ENCODE data around the gene RSAD2. TPM values are rescaled to one million over a fixed set of nuclear protein-coding genes. Genes with fewer than 3 reads are reported as not detected.
"Not testable (repeated sequence)": the region's sequence is repeated elsewhere in the genome, so short reads cannot be mapped to it uniquely, and the experiment has no call there.

The RSAD2 gene
- total RNA-seq, 2 donors from 2014 or later, result 2.2 to 6.8 TPM

GRCh38 chr2:6852195-6852594, 25.4 kb upstream of the RSAD2 start:
- Mint-ChIP-seq H3K4me1 (ENCODE audit: low read depth in 2 of 2) (peaks cover 16 to 21% of the 10 kb centered on the region in 2 donors), H3K27ac (no peak overlapping the region)
- no peak for ATAC-seq

GRCh38 chr2:6854416-6854815, 23.2 kb upstream of the RSAD2 start:
- no peak for ATAC-seq
- H3K27ac Mint-ChIP-seq, result no peak overlapping the region
- peaks cover 9% of the 10 kb centered on the region for H3K9me3 Mint-ChIP-seq

More at GRCh38 chr2:6852195-6852594, 25.4 kb upstream of the RSAD2 start:
- no peak for DNase-seq (ENCODE audit: low spot score)
- H3K9me3 Mint-ChIP-seq, result peaks cover 5% of the 10 kb centered on the region
- H3K4me3 Mint-ChIP-seq, result no peak overlapping the region
- H3K36me3 Mint-ChIP-seq, result peaks cover 39% of the 10 kb centered on the region
- H3K27me3 Mint-ChIP-seq, result no peaks in the 10 kb centered on the region

GRCh38 chr2:6855860-6856547, 21.6 kb upstream of the RSAD2 start:
- Mint-ChIP-seq H3K4me3 (no peak overlapping the region), H3K27me3 (no peaks in the 10 kb centered on the region), H3K4me1 (ENCODE audit: low read depth in 2 of 2) (peaks cover 8 to 12% of the 10 kb centered on the region in 2 donors), H3K9me3 (peaks cover 11% of the 10 kb centered on the region), H3K27ac (no peak overlapping the region), H3K36me3 (peaks cover 40% of the 10 kb centered on the region)
- ATAC-seq, result no peak
- DNase-seq (ENCODE audit: low spot score), result no peak

More at GRCh38 chr2:6854416-6854815, 23.2 kb upstream of the RSAD2 start:
- peaks cover 14 to 19% of the 10 kb centered on the region in 2 donors for H3K4me1 Mint-ChIP-seq (ENCODE audit: low read depth in 2 of 2)
- no peaks in the 10 kb centered on the region for H3K27me3 Mint-ChIP-seq
- no peak overlapping the region for H3K4me3 Mint-ChIP-seq
- H3K36me3 Mint-ChIP-seq, result peaks cover 32% of the 10 kb centered on the region
- DNase-seq (ENCODE audit: low spot score), result no peak

- Mint-ChIP-seq H3K4me1 (ENCODE audit: low read depth in 2 of 2) (peaks cover 8 to 12% of the 10 kb centered on the region in 2 donors), H3K27me3 (no peaks in the 10 kb centered on the region)
- ATAC-seq, result no peak
Observed at GRCh38 chr2:6856548-6856920, 21.0 kb upstream of the RSAD2 start.

GRCh38 chr2:6858466-6859027, 19.0 kb upstream of the RSAD2 start:
- not testable (repeated sequence) for H3K27me3 Mint-ChIP-seq; DNase-seq (ENCODE audit: low spot score); H3K27ac Mint-ChIP-seq; H3K4me3 Mint-ChIP-seq; ATAC-seq
- Mint-ChIP-seq H3K9me3 (peaks cover 11% of the 10 kb centered on the region), H3K36me3 (peaks cover 46% of the 10 kb centered on the region), H3K4me1 (ENCODE audit: low read depth in 2 of 2) (peaks cover 7 to 12% of the 10 kb centered on the region in 2 donors)

More at GRCh38 chr2:6856548-6856920, 21.0 kb upstream of the RSAD2 start:
- no peak overlapping the region for H3K4me3 Mint-ChIP-seq
- peaks cover 11% of the 10 kb centered on the region for H3K9me3 Mint-ChIP-seq
- peaks cover 42% of the 10 kb centered on the region for H3K36me3 Mint-ChIP-seq
- no peak for DNase-seq (ENCODE audit: low spot score)
- H3K27ac Mint-ChIP-seq, result no peak overlapping the region

GRCh38 chr2:6860296-6860695, 17.3 kb upstream of the RSAD2 start:
- Mint-ChIP-seq H3K9me3 (peaks cover 11% of the 10 kb centered on the region), H3K36me3 (peaks cover 44% of the 10 kb centered on the region), H3K27me3 (no peaks in the 10 kb centered on the region), H3K4me1 (ENCODE audit: low read depth in 2 of 2) (peaks cover 12 to 16% of the 10 kb centered on the region in 2 donors), H3K27ac (no peak overlapping the region), H3K4me3 (no peak overlapping the region)
- no peak for ATAC-seq
- DNase-seq (ENCODE audit: low spot score), result no peak

GRCh38 chr2:6863792-6864191, 13.8 kb upstream of the RSAD2 start:
- no peak overlapping the region for H3K27ac Mint-ChIP-seq
- DNase-seq (ENCODE audit: low spot score) (no peak), ATAC-seq (no peak)
- no peak overlapping the region for H3K4me3 Mint-ChIP-seq
- H3K9me3 Mint-ChIP-seq, result peaks cover 5% of the 10 kb centered on the region
- H3K27me3 Mint-ChIP-seq, result no peaks in the 10 kb centered on the region
- peaks cover 12 to 18% of the 10 kb centered on the region in 2 donors for H3K4me1 Mint-ChIP-seq (ENCODE audit: low read depth in 2 of 2)
- peaks cover 22% of the 10 kb centered on the region for H3K36me3 Mint-ChIP-seq

GRCh38 chr2:6864231-6864754, 13.3 kb upstream of the RSAD2 start:
- Mint-ChIP-seq H3K9me3 (peaks cover 2% of the 10 kb centered on the region), H3K27ac (peak overlapping the region in 1 of 2 donors; percentile 30), H3K4me3 (peak overlapping the region; percentile 73), H3K27me3 (no peaks in the 10 kb centered on the region), H3K36me3 (peaks cover 17% of the 10 kb centered on the region), H3K4me1 (ENCODE audit: low read depth in 2 of 2) (peaks cover 12 to 18% of the 10 kb centered on the region in 2 donors)
- DNase-seq (ENCODE audit: low spot score) (no peak), ATAC-seq (no peak)

GRCh38 chr2:6864923-6865345, 12.6 kb upstream of the RSAD2 start:
- Mint-ChIP-seq H3K4me3 (peak overlapping the region; percentile 73), H3K9me3 (peaks cover 2% of the 10 kb centered on the region), H3K36me3 (peaks cover 14% of the 10 kb centered on the region), H3K27me3 (no peaks in the 10 kb centered on the region), H3K4me1 (ENCODE audit: low read depth in 2 of 2) (peaks cover 12 to 18% of the 10 kb centered on the region in 2 donors), H3K27ac (peak overlapping the region in 1 of 2 donors; percentile 30)
- ATAC-seq, result peak in 1 of 2 donors; percentile 14
- no peak for DNase-seq (ENCODE audit: low spot score)

- peaks cover 8% of the 10 kb centered on the region for H3K36me3 Mint-ChIP-seq
- H3K27ac Mint-ChIP-seq, result peak within 1 kb of the TSS; percentile 81 to 93
- peak; percentile 94 to 96 for ATAC-seq
Observed at GRCh38 chr2:6865346-6866274, 12.0 kb upstream of the RSAD2 start, which contains the start of gene CMPK2. TSS of gene CMPK2 (minus strand) at chr2:6865907. CDS start at chr2:6865696, 211 bp downstream.

GRCh38 chr2:6866275-6866671, 11.3 kb upstream of the RSAD2 start:
- no peaks in the 10 kb centered on the region for H3K9me3 Mint-ChIP-seq
- peaks cover 6% of the 10 kb centered on the region for H3K36me3 Mint-ChIP-seq
- peak overlapping the region; percentile 81 to 93 for H3K27ac Mint-ChIP-seq
- ATAC-seq (no peak), DNase-seq (ENCODE audit: low spot score) (no peak)
- H3K4me3 Mint-ChIP-seq, result peak overlapping the region; percentile 97
- no peaks in the 10 kb centered on the region for H3K27me3 Mint-ChIP-seq
- H3K4me1 Mint-ChIP-seq (ENCODE audit: low read depth in 2 of 2), result peaks cover 12 to 18% of the 10 kb centered on the region in 2 donors

More at GRCh38 chr2:6865346-6866274, 12.0 kb upstream of the RSAD2 start, which contains the start of gene CMPK2:
- no peaks in the 10 kb centered on the region for H3K27me3 Mint-ChIP-seq
- peak within 1 kb of the TSS; percentile 97 for H3K4me3 Mint-ChIP-seq
- H3K4me1 Mint-ChIP-seq (ENCODE audit: low read depth in 2 of 2), result peaks cover 12 to 18% of the 10 kb centered on the region in 2 donors
- no peaks in the 10 kb centered on the region for H3K9me3 Mint-ChIP-seq
- peak; percentile 94 for DNase-seq (ENCODE audit: low spot score)

GRCh38 chr2:6866982-6867381, 10.6 kb upstream of the RSAD2 start:
- Mint-ChIP-seq H3K36me3 (no peaks in the 10 kb centered on the region), H3K4me1 (ENCODE audit: low read depth in 2 of 2) (peaks cover 12 to 18% of the 10 kb centered on the region in 2 donors), H3K9me3 (no peaks in the 10 kb centered on the region), H3K27ac (peak overlapping the region; percentile 81 to 93), H3K27me3 (no peaks in the 10 kb centered on the region), H3K4me3 (peak overlapping the region; percentile 97)
- ATAC-seq, result no peak
- DNase-seq (ENCODE audit: low spot score), result no peak

- no peak for ATAC-seq
Observed at GRCh38 chr2:6872394-6872793, 5.2 kb upstream of the RSAD2 start.

More at GRCh38 chr2:6872394-6872793, 5.2 kb upstream of the RSAD2 start:
- Mint-ChIP-seq H3K4me1 (ENCODE audit: low read depth in 2 of 2) (peaks cover 3 to 13% of the 10 kb centered on the region in 2 donors), H3K27ac (no peak overlapping the region), H3K27me3 (peaks cover 0 to 2% of the 10 kb centered on the region in 2 donors), H3K36me3 (peaks cover 6% of the 10 kb centered on the region), H3K9me3 (peaks cover 3% of the 10 kb centered on the region), H3K4me3 (peak overlapping the region; percentile 3)
- no peak for DNase-seq (ENCODE audit: low spot score)

Measured in natural killer cell treated with Interleukin-12 subunit alpha and Interleukin-12 subunit beta and Interleukin-15 and Interleukin-18, amount 100 ng/mL, for 72 hours (primary cell).